Sigmoid colon (tissue), 7 donors: ENCODE measurements around the gene ST6GAL2. TPM values are rescaled to one million over a fixed set of nuclear protein-coding genes. Genes with fewer than 3 reads are reported as not detected.
A peak's percentile ranks its signal among the peaks of the same experiment; 100 is the strongest.

Source experiments
- DNase-seq: peaks from one replicate; pipeline ENCODE4 v3.0.0-alpha.2; 2019
- H3K27ac ChIP-seq, 4 donors: fragments of 200-600 bp; sonication (generic); one replicate each; pipeline ENCODE4 v1.5.1; 2016 to 2019; ENCODE audit warnings: mild to moderate bottlenecking in 1 of 4
- H3K27me3 ChIP-seq, 3 donors: fragments of 200-600 bp; sonication (generic); one replicate each; pipeline ENCODE4 v1.5.1; 2019; ENCODE audit warnings: mild to moderate bottlenecking in 1 of 3
- H3K36me3 ChIP-seq, 4 donors: fragments of 200-600 bp; sonication (generic); one replicate each; pipeline ENCODE4 v1.5.1; 2016 to 2019
- H3K4me1 ChIP-seq, 4 donors: fragments of 200-600 bp; sonication (generic); one replicate each; pipeline ENCODE4 v1.5.1; 2017 to 2019
- H3K4me3 ChIP-seq, 4 donors: fragments of 200-600 bp; sonication (generic); one replicate each; pipeline ENCODE4 v1.5.1; 2017 to 2019; ENCODE audit warnings: mild to moderate bottlenecking in 2 of 4, moderate library complexity in 1 of 4
- H3K9me3 ChIP-seq, 4 donors: fragments of 200-600 bp in 3 of 4; sonication (generic) in 3 of 4; one replicate each; pipeline versions ENCODE4 v1.5.1 to v1.6.1; 2013 to 2019
- CTCF ChIP-seq, 4 experiments: fragments of 450-650 bp in 3 of 4; fragments of 200-600 bp in 1 of 4; IDR thresholded peaks; one replicate each; pipeline ENCODE4 v1.5.1; 2016 to 2019; ENCODE audit warnings: antibody characterized with exemption in 4 of 4, mild to moderate bottlenecking in 3 of 4, moderate library complexity in 2 of 4
- EP300 ChIP-seq, 4 donors: sonication (generic); formaldehyde crosslinking; IDR thresholded peaks; one replicate each; pipeline ENCODE4 v1.6.1; 2017; ENCODE audit warnings: antibody characterized with exemption in 4 of 4
- POLR2A ChIP-seq, 2 donors: fragments of 450-650 bp; IDR thresholded peaks; one replicate each; pipeline ENCODE4 v1.6.1; 2016; ENCODE audit warnings: antibody characterized with exemption in 2 of 2, mild to moderate bottlenecking in 2 of 2, moderate library complexity in 2 of 2
- POLR2AphosphoS5 ChIP-seq, 4 donors: sonication (generic); formaldehyde crosslinking; IDR thresholded peaks; one replicate each; pipeline ENCODE4 v1.6.1; 2017; ENCODE audit warnings: antibody characterized with exemption in 4 of 4
- WGBS, 2 donors: extraction: QIAGEN DNeasy Blood & Tissue Kit; methylation state at CpG; one replicate each; pipeline ENCODE4 v1.1.7; 2013; 5-methylcytosine and 5-hydroxymethylcytosine counted together
- intact Hi-C: fragments of 100-400 bp; cut with DNase I; formaldehyde crosslinking; loops from one replicate; pipeline ENCODE4 v1.15.1; 2023
- polyA plus RNA-seq, 3 donors: library from polyadenylated mRNA; stranded (reverse); fragments of 200-250 nt; gene quantifications; one replicate each; pipeline ENCODE4 v1.2.3, GENCODE V29; 2013
- total RNA-seq, 4 donors: library from RNA; depleted of rRNA; stranded (reverse); fragments of >200 nt; gene quantifications; one replicate each; pipeline ENCODE4 v1.1.0, GENCODE V29; 2016
- donor health status: healthy with polysubstance abuse.
- donor health status: Bipolar disorder and iron deficiency.
- donor health status: healthy.

Gene ST6GAL2
- total and polyA plus RNA-seq, 7 donors, result under 0.01 to 6.2 (median 0.83) TPM

- DNase-seq, result no peak
- Histone ChIP-seq H3K27me3 (no peaks in the 10 kb centered on the region), H3K4me3 (no peak overlapping the region), H3K4me1 (peaks cover 0 to 31% (median 19%) of the 10 kb centered on the region in 4 donors), H3K9me3 (no peaks in the 10 kb centered on the region), H3K36me3 (no peaks in the 10 kb centered on the region), H3K27ac (no peak overlapping the region)
- WGBS, 2 donors, result 92 to 93% methylated on average over 5 of the region's 5 CpGs
- intact Hi-C loops, result no loop called here
- no peak for TF ChIP-seq POLR2AphosphoS5 (IDR thresholded peaks at IDR 0.05)
- TF ChIP-seq EP300 (IDR thresholded peaks at IDR 0.05), result no peak
- no peak for TF ChIP-seq CTCF (IDR thresholded peaks at IDR 0.05)
- TF ChIP-seq POLR2A (IDR thresholded peaks at IDR 0.05), result no peak
Observed at GRCh38 chr2:106843910-106844250, 42.1 kb downstream of the ST6GAL2 start.

GRCh38 chr2:106843001-106843909 is 42.7 kb downstream of the ST6GAL2 start:
- TF ChIP-seq EP300 (IDR thresholded peaks at IDR 0.05), result no peak
- no peak for TF ChIP-seq CTCF (IDR thresholded peaks at IDR 0.05)
- TF ChIP-seq POLR2AphosphoS5 (IDR thresholded peaks at IDR 0.05), result no peak
- 97 to 98% methylated on average over 63 of the region's 63 CpGs for WGBS, 2 donors
- no peak overlapping the region for H3K4me3 ChIP-seq
- H3K36me3 ChIP-seq, result no peaks in the 10 kb centered on the region
- no peak for DNase-seq
- H3K27ac ChIP-seq, result no peak overlapping the region
- no peaks in the 10 kb centered on the region for H3K9me3 ChIP-seq
- H3K4me1 ChIP-seq, result peaks cover 0 to 31% (median 19%) of the 10 kb centered on the region in 4 donors
- intact Hi-C loops, result no loop called here
- H3K27me3 ChIP-seq, result no peaks in the 10 kb centered on the region

- H3K27ac ChIP-seq, result peak overlapping the region in 2 of 4 donors; percentile 62 to 67
- TF ChIP-seq CTCF (IDR thresholded peaks at IDR 0.05), result no peak
- DNase-seq, result no peak
- WGBS, 2 donors, result 52 to 79% methylated on average over 7 of the region's 7 CpGs
- no peaks in the 10 kb centered on the region for H3K27me3 ChIP-seq
- H3K36me3 ChIP-seq, result no peaks in the 10 kb centered on the region
- intact Hi-C loops, result no loop called here
- no peaks in the 10 kb centered on the region for H3K9me3 ChIP-seq
- H3K4me3 ChIP-seq, result no peak overlapping the region
- peaks cover 0 to 31% (median 19%) of the 10 kb centered on the region in 4 donors for H3K4me1 ChIP-seq
Observed at GRCh38 chr2:106841886-106842645, 43.9 kb downstream of the ST6GAL2 start.

- TF ChIP-seq POLR2AphosphoS5 (IDR thresholded peaks at IDR 0.05) (no peak), POLR2A (IDR thresholded peaks at IDR 0.05) (no peak), EP300 (IDR thresholded peaks at IDR 0.05) (no peak), CTCF (IDR thresholded peaks at IDR 0.05) (no peak)
Observed at GRCh38 chr2:106840818-106841217, 45.1 kb downstream of the ST6GAL2 start.

More at GRCh38 chr2:106840818-106841217, 45.1 kb downstream of the ST6GAL2 start:
- 66 to 89% methylated on average over 2 of the region's 2 CpGs for WGBS, 2 donors
- no peak overlapping the region for H3K4me3 ChIP-seq
- DNase-seq, result no peak
- intact Hi-C loops, result no loop called here
- no peaks in the 10 kb centered on the region for H3K9me3 ChIP-seq
- peak overlapping the region; percentile 28 to 67 (median 52) for H3K27ac ChIP-seq
- no peaks in the 10 kb centered on the region for H3K27me3 ChIP-seq
- H3K4me1 ChIP-seq, result peaks cover 0 to 31% (median 19%) of the 10 kb centered on the region in 4 donors
- no peaks in the 10 kb centered on the region for H3K36me3 ChIP-seq
